GM12874 (cell line): Measurements from ENCODE around the gene SCEL.

ENCODE experiments used
- TF ChIP-seq, protein P1 (sequence below): IDR thresholded peaks from 2 replicates; pipeline ENCODE4 v1.5.1; 2011; ENCODE audit warnings: low read depth, mild to moderate bottlenecking, control low read depth, low read length, moderate library complexity; ENCODE audit not compliant: insufficient read depth

The SCEL gene

DNA sequence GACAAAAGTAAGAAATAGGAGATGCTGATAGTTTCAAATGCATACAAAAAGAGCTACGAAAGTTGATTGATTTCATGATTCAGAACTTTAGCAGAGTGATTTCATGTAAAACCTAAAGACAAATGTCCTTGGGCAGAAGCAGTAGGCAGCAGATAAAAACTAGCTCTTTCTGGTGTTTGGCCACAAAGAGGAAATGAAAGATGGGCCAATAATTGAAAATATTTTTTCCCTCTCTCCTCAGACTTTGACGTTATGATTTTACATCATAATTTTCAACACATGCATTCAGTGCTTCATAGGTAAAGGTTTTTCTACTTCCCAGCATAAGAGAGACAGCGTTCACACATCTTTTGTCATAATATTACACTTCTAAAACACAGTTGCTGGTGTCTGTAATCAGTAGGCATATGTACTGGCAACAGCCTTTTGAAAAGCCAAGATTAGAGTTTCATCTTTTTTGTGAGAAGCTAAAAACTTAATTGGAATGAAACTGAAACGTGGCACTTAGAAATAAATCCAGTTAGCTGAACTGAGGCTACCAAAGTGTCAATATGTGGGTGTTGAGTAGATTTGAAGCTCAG, 9.3 kb downstream of the SCEL start:
- TF ChIP-seq, protein P1, sequence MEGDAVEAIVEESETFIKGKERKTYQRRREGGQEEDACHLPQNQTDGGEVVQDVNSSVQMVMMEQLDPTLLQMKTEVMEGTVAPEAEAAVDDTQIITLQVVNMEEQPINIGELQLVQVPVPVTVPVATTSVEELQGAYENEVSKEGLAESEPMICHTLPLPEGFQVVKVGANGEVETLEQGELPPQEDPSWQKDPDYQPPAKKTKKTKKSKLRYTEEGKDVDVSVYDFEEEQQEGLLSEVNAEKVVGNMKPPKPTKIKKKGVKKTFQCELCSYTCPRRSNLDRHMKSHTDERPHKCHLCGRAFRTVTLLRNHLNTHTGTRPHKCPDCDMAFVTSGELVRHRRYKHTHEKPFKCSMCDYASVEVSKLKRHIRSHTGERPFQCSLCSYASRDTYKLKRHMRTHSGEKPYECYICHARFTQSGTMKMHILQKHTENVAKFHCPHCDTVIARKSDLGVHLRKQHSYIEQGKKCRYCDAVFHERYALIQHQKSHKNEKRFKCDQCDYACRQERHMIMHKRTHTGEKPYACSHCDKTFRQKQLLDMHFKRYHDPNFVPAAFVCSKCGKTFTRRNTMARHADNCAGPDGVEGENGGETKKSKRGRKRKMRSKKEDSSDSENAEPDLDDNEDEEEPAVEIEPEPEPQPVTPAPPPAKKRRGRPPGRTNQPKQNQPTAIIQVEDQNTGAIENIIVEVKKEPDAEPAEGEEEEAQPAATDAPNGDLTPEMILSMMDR, result no peak

DNA sequence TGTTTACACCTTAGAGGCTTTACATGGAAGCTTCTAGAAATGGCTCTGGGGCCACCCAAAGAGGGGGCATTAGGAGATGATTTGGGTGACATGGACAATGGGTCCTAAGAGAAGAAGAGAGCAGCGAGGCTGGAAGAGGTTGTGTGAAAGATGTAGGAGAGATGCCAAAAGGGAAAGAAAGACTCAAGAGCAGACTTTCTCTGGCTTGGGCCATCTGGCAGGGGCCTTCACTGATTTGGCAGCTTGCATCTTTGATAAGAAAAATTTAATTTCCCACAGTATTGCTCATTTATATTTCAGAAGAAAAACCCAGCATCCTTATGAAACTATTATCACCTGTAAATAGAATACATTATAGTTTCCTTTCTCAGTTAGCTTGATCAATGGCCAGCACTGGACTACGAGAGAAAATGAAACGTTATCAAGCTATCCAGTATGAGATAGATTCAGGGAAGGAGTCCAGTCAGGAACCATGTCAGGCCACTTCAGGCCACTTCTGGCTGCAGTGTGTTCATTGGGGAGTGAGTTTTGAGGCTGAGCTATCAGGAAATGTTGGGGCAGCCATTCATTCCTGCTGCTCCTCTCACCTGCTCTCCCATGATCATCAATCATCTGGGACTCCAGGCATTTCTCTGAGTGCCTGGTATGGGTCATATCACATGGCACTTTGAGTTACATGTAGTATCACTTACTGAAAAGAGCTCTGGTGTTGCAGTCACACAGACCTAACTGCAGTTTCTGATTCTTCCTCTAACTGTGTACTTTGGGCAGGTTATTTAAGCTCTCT, 10.3 kb downstream of the SCEL start:
- TF ChIP-seq, protein P1, result no peak

DNA sequence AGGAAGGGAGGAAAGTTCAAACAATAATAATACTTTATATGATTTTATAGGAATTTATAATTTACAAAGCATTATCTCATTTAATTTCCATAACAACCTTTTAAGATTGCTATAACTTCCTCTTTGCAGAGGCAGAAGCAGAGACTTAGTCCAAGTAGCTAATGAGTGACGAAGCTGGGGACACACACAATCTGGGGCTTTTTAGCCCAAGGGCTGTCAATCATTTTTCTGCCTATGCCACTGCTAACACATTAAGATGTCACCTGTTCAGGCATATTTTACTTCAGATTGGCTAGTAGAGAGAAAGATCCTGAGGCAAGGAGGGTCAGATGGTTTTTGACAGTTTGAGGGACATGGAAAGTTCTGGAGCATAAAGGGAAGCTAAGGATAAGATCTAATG, 12.6 kb downstream of the SCEL start:
- TF ChIP-seq, protein P1, result no peak

DNA sequence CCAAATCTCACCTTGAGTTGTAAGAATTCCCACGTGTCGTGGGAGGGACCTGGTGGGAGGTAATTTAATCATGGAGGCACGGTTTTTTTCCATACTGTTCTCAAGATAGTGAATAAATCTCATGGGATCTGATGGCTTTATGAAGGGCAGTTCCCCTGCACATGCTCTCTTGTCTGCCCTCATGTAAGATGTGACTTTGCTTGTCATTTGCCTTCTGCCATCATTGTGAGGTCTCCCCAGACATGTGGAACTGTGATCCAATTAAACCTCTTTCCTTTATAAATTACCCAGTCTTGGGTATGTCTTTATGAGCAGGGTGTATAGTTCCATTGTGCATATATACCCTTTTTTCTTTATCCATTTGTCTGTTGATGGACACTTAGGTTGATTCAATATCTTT, 13.1 kb downstream of the SCEL start:
- TF ChIP-seq, protein P1, result no peak

DNA sequence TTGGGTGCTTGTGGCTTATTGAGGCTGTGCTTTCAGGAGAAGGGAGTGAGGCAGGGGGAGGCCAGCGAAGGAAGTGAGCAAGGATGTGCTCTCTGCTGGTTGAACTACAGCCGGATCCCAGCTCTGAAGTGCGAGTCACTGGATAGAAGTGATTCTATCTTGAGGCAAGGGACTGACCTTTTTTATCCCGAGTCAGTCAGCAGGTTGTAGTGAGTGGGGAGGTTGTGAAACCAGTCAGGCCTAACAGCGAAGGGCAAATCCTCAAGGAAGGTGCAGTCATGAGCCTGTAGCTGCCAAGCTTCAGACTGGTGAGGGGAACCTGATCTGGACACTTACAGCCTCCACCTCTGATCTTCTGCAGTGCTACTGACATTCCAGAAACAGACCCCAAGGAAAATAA, 18.6 kb downstream of the SCEL start:
- TF ChIP-seq, protein P1, result no peak

DNA sequence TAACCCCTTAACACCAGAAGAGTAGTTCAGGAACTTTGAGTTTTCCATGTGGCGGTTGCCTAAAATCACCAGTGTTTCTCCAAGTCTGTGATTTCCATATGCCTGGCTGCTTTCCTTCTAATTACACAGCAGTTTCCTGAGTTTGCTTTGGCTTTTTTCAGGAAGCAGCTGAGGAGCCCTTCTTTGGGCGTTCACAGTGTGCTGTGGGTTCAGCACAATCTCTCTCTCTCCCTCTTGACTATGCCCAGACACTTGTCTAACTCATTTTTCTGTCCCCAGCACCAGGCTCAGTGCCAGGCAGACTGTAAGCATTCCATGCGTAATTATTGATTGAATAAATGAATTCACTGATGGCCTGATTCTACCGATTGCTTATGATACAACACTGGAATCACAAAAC, 19.7 kb downstream of the SCEL start:
- TF ChIP-seq, protein P1, result no peak

DNA sequence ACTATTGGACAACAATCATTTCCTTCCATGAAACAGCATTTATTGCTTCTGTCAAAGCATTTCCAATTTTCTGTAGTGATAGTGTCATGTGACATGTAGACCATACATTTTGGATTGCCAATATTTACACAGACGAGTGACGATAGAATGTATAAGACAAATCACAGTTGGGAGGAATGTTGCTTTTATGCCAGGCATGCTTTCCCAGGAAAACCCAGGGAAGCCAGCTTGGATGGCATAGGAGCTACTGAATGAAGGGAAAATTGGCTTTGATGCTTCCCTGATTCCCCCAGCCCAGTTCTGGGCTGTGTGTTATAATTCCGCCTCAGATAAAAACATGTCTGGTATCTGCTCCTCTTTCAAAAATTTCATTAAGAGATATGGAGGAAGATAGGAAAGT, 22.5 kb downstream of the SCEL start:
- TF ChIP-seq, protein P1, result no peak
